Mesenchymal stem cell (in vitro differentiated cells and primary cell): ENCODE results near the gene HIVEP3.

ENCODE experiments used
- DNase-seq: peaks from one replicate; pipeline ENCODE4 v3.0.0-alpha.2; 2013
- H2AFZ ChIP-seq: one replicate; pipeline ENCODE4 v1.6.1; 2013; ENCODE audit warnings: low read depth, mild to moderate bottlenecking, control low read depth, inconsistent platforms, low read length, moderate library complexity
- H2AK5ac ChIP-seq: 2 replicates; pipeline ENCODE4 v1.6.1; 2013; ENCODE audit warnings: low read length, moderate library complexity, mild to moderate bottlenecking, inconsistent platforms; ENCODE audit not compliant: severe bottlenecking
- H2BK120ac ChIP-seq: one replicate; pipeline ENCODE4 v1.6.1; 2013; ENCODE audit warnings: low read depth, mild to moderate bottlenecking, inconsistent platforms, low read length, moderate library complexity
- H2BK12ac ChIP-seq, 2 experiments: one replicate each; pipeline ENCODE4 v1.6.1; 2013; ENCODE audit warnings: inconsistent platforms in 2 of 2, low read length in 2 of 2, mild to moderate bottlenecking in 2 of 2, moderate library complexity in 2 of 2, control low read depth in 1 of 2
- H2BK15ac ChIP-seq: one replicate; pipeline ENCODE4 v1.6.1; 2013; ENCODE audit warnings: mild to moderate bottlenecking, low read depth, inconsistent platforms; ENCODE audit not compliant: poor library complexity, severe bottlenecking
- H2BK5ac ChIP-seq: 2 replicates; pipeline ENCODE4 v1.6.1; 2013; ENCODE audit warnings: low read depth, mild to moderate bottlenecking, low read length, control low read depth, inconsistent platforms; ENCODE audit not compliant: poor library complexity, severe bottlenecking
- H3K14ac ChIP-seq, 2 experiments: one replicate each; pipeline ENCODE4 v1.6.1; 2013; ENCODE audit warnings: inconsistent platforms in 2 of 2, low read length in 2 of 2, control low read depth in 1 of 2, mild to moderate bottlenecking in 1 of 2, moderate library complexity in 1 of 2
- H3K18ac ChIP-seq, 2 experiments: one replicate each; pipeline ENCODE4 v1.6.1; 2013; ENCODE audit warnings: inconsistent platforms in 2 of 2, low read length in 2 of 2, control low read depth in 1 of 2, low read depth in 1 of 2, mild to moderate bottlenecking in 1 of 2
- H3K23ac ChIP-seq, 2 experiments: one replicate each; pipeline ENCODE4 v1.6.1; 2013; ENCODE audit warnings: inconsistent platforms in 2 of 2, low read length in 2 of 2, mild to moderate bottlenecking in 2 of 2, moderate library complexity in 2 of 2, control low read depth in 1 of 2
- H3K27ac ChIP-seq: 2 replicates; pipeline ENCODE4 v1.5.1; 2013; ENCODE audit warnings: mild to moderate bottlenecking, moderate library complexity, low read length, control low read depth, inconsistent platforms; ENCODE audit not compliant: poor library complexity, severe bottlenecking
- H3K27me3 ChIP-seq, 2 experiments: 2 replicates each; pipeline versions ENCODE4 v1.6.1 to v1.7.0; 2013; ENCODE audit warnings: low read length in 2 of 2, mild to moderate bottlenecking in 2 of 2, moderate library complexity in 2 of 2, control low read depth in 1 of 2, inconsistent platforms in 1 of 2; ENCODE audit not compliant: control insufficient read depth in 1 of 2, insufficient read depth in 1 of 2
- H3K36me3 ChIP-seq, 2 experiments: 2 replicates each; pipeline versions ENCODE4 v1.6.1 to v1.7.0; 2013; ENCODE audit warnings: low read length in 2 of 2, control low read depth in 1 of 2, inconsistent platforms in 1 of 2, low read depth in 1 of 2, mild to moderate bottlenecking in 1 of 2; ENCODE audit not compliant: insufficient read depth in 2 of 2, control insufficient read depth in 1 of 2
- H3K4ac ChIP-seq, 2 experiments: one replicate each; pipeline ENCODE4 v1.6.1; 2013; ENCODE audit warnings: inconsistent platforms in 2 of 2, low read length in 2 of 2, mild to moderate bottlenecking in 2 of 2, moderate library complexity in 2 of 2, control low read depth in 1 of 2, low read depth in 1 of 2
- H3K4me1 ChIP-seq: 2 replicates; pipeline ENCODE4 v1.6.1; 2013; ENCODE audit warnings: low read depth, low read length, control low read depth; ENCODE audit not compliant: control insufficient read depth, insufficient read depth
- H3K4me2 ChIP-seq: 2 replicates; pipeline ENCODE4 v1.6.1; 2013; ENCODE audit warnings: low read length, mild to moderate bottlenecking, inconsistent platforms; ENCODE audit not compliant: poor library complexity, severe bottlenecking
- H3K4me3 ChIP-seq, 2 experiments: 2 replicates each; pipeline versions ENCODE4 v1.5.1 to v1.7.0; 2013; ENCODE audit warnings: low read length in 2 of 2, mild to moderate bottlenecking in 2 of 2, control low read depth in 1 of 2, low read depth in 1 of 2; ENCODE audit not compliant: insufficient read depth in 1 of 2
- H3K79me1 ChIP-seq: replicated peaks from 2 replicates; pipeline ENCODE4 v1.6.1; 2013; ENCODE audit warnings: mild to moderate bottlenecking, control low read depth, low read length, inconsistent platforms; ENCODE audit not compliant: poor library complexity, severe bottlenecking
- H3K9ac ChIP-seq: 2 replicates; pipeline ENCODE4 v1.7.0; 2013; ENCODE audit warnings: mild to moderate bottlenecking, low read length, moderate library complexity
- H3K9me3 ChIP-seq: 2 replicates; pipeline ENCODE4 v1.7.0; 2013; ENCODE audit warnings: mild to moderate bottlenecking, low read length; ENCODE audit not compliant: control insufficient read depth
- H4K8ac ChIP-seq: one replicate; pipeline ENCODE4 v1.6.1; 2013; ENCODE audit warnings: inconsistent platforms, mild to moderate bottlenecking, low read length, moderate library complexity
- H4K91ac ChIP-seq: one replicate; pipeline ENCODE4 v1.6.1; 2013; ENCODE audit warnings: mild to moderate bottlenecking, low read length, inconsistent platforms
- WGBS: methylation state at CpG from one replicate; pipeline ENCODE4 v1.1.7; 2013; ENCODE audit warnings: mixed read lengths; 5-methylcytosine and 5-hydroxymethylcytosine counted together

The HIVEP3 gene

DNA sequence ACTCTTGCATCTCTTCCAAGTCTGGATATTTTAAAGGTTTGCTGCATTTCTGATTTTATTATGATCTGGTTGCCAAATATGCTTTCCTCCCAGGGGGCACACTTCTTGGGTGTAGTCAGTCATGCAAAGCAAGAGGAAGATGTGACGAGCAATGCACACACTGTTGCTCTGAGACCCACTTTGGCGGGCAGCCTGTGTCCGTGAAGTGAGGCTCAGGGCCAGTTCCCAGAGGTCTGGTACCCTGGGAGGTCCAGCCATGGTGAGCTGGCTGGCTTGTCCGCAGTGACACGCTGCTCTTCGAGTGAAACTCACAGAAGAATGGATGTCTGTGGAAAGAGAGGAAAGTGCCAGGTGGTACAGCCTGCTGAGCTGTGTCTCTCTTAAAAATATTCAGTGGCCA lies 381.5 kb downstream of the HIVEP3 start:
- peak overlapping the region; percentile 45 for H3K9ac ChIP-seq
- H3K4ac ChIP-seq: no peak overlapping the region
- H2AK5ac ChIP-seq: no peak overlapping the region
- no peak overlapping the region for H2BK5ac ChIP-seq
- H2BK120ac ChIP-seq: no peak overlapping the region
- peaks cover 25 to 27% of the 10 kb centered on the region in 2 experiments for H3K27me3 ChIP-seq
- H3K36me3 ChIP-seq: no peaks in the 10 kb centered on the region
- DNase-seq: peak; percentile 2
- peak overlapping the region in 1 of 2 experiments; percentile 0 for H3K4me3 ChIP-seq
- H3K9me3 ChIP-seq: no peaks in the 10 kb centered on the region
- H3K4me1 ChIP-seq: peaks cover 11% of the 10 kb centered on the region
- no peak overlapping the region for H3K14ac ChIP-seq
- no peak overlapping the region for H2BK12ac ChIP-seq
- no peak overlapping the region for H3K27ac ChIP-seq
- no peak overlapping the region for H4K91ac ChIP-seq
- no peak overlapping the region for H3K4me2 ChIP-seq
- no peak overlapping the region for H2BK15ac ChIP-seq
- no peak overlapping the region for H3K18ac ChIP-seq
- WGBS: 94% methylated on average over 6 of the region's 6 CpGs
- no peak overlapping the region for H4K8ac ChIP-seq
- peaks cover 2% of the 10 kb centered on the region for H3K79me1 ChIP-seq
- no peak overlapping the region for H3K23ac ChIP-seq
- H2AFZ ChIP-seq: no peak overlapping the region

DNA sequence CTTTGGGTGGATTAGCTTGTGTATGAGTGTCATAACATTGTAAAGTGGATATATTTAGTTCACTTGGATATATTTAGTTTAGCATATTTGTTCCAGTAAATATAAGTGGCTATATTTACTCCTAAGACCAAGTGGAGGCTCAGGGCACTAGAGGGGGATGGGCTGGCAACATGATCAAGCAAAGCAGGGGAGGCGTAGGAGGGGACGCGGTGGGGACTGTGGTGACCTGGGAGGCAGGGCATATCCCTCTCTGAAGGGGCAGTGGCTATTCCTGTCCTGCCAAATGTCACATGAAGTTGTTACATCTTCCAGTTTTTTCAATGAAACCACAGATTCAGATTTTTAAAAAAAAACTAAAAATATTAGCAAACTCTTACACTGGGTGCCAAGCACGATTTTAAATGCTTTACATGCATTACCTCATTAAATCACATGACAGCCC lies 382.3 kb downstream of the HIVEP3 start:
- no peaks in the 10 kb centered on the region for H3K9me3 ChIP-seq
- H3K23ac ChIP-seq: no peak overlapping the region
- no peak overlapping the region for H2AFZ ChIP-seq
- no peak overlapping the region for H2AK5ac ChIP-seq
- no peak overlapping the region for H3K4me2 ChIP-seq
- peaks cover 11% of the 10 kb centered on the region for H3K4me1 ChIP-seq
- no peaks in the 10 kb centered on the region for H3K36me3 ChIP-seq
- no peak for DNase-seq
- H3K9ac ChIP-seq: no peak overlapping the region
- no peak overlapping the region for H3K18ac ChIP-seq
- no peak overlapping the region for H2BK12ac ChIP-seq
- no peak overlapping the region for H3K27ac ChIP-seq
- H3K27me3 ChIP-seq: peaks cover 25 to 31% of the 10 kb centered on the region in 2 experiments
- WGBS: 82% methylated on average over 4 of the region's 4 CpGs
- no peak overlapping the region for H4K8ac ChIP-seq
- H3K4ac ChIP-seq: no peak overlapping the region
- H3K4me3 ChIP-seq: no peak overlapping the region
- no peak overlapping the region for H2BK120ac ChIP-seq
- peaks cover 2% of the 10 kb centered on the region for H3K79me1 ChIP-seq
- H4K91ac ChIP-seq: no peak overlapping the region
- H3K14ac ChIP-seq: no peak overlapping the region
- no peak overlapping the region for H2BK5ac ChIP-seq
- H2BK15ac ChIP-seq: no peak overlapping the region

DNA sequence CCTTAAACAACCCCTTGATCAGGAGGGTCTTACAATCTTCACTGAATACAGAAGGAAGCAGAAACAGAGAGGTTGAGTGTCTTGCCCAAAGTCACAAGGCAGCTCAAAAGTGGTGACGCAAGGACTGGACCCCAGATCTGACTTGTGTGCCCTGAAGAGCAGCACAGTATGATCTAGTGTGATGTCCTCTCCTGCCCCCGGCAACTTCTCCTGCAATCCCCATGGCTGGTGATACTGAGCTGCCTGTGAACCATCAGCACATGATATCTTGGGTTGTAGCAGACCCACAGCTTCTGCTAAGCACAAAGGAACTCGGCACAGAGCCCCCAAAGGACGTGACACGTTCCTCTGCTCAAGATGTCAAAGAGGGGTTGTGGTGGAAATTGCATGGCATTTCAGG lies 383.0 kb downstream of the HIVEP3 start:
- H3K14ac ChIP-seq: no peak overlapping the region
- no peaks in the 10 kb centered on the region for H3K9me3 ChIP-seq
- no peak overlapping the region for H2BK15ac ChIP-seq
- H3K27ac ChIP-seq: no peak overlapping the region
- no peak for DNase-seq
- no peak overlapping the region for H3K9ac ChIP-seq
- no peaks in the 10 kb centered on the region for H3K36me3 ChIP-seq
- 79% methylated on average over 5 of the region's 5 CpGs for WGBS
- H2BK12ac ChIP-seq: no peak overlapping the region
- no peak overlapping the region for H4K91ac ChIP-seq
- H2BK5ac ChIP-seq: no peak overlapping the region
- H3K23ac ChIP-seq: no peak overlapping the region
- H3K79me1 ChIP-seq: peaks cover 2% of the 10 kb centered on the region
- peaks cover 10% of the 10 kb centered on the region for H3K4me1 ChIP-seq
- no peak overlapping the region for H3K4me2 ChIP-seq
- H3K4ac ChIP-seq: no peak overlapping the region
- H3K18ac ChIP-seq: no peak overlapping the region
- H4K8ac ChIP-seq: no peak overlapping the region
- peaks cover 31% of the 10 kb centered on the region in 2 experiments for H3K27me3 ChIP-seq
- H2BK120ac ChIP-seq: no peak overlapping the region
- H2AFZ ChIP-seq: no peak overlapping the region
- no peak overlapping the region for H2AK5ac ChIP-seq
- no peak overlapping the region for H3K4me3 ChIP-seq

DNA sequence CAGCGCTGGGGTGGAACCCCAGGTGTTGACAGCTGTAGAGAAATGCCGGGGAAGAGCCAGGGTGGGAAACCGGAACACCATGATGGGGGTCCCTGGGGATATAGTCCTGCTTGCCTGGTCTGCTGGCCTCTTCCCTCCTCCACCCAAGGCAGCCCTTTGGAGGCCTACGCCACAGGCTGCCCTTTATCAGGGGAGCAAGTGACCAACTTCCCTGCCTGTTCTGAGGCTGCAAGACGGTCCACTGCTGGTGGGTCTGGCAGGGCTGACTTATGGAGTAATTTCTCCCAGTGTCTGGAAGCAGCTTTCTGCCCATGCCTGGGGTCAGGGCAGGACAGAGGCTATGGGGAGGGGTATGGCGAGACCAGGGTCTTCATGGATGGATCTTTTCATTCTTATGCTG lies 383.4 kb downstream of the HIVEP3 start:
- no peaks in the 10 kb centered on the region for H3K36me3 ChIP-seq
- peaks cover 2% of the 10 kb centered on the region for H3K79me1 ChIP-seq
- 92% methylated on average over 6 of the region's 6 CpGs for WGBS

More for the DNA sequence above, 383.4 kb downstream of the HIVEP3 start:
- Histone ChIP-seq H3K4me3 (no peak overlapping the region), H3K4me1 (peaks cover 10% of the 10 kb centered on the region), H2BK120ac (no peak overlapping the region), H4K91ac (no peak overlapping the region), H2BK15ac (no peak overlapping the region), H3K27me3 (peaks cover 31% of the 10 kb centered on the region in 2 experiments), H3K14ac (no peak overlapping the region), H3K9ac (no peak overlapping the region), H3K27ac (no peak overlapping the region), H2AK5ac (no peak overlapping the region), H2BK12ac (no peak overlapping the region), H3K9me3 (no peaks in the 10 kb centered on the region), H3K18ac (no peak overlapping the region), H3K4me2 (no peak overlapping the region), H4K8ac (no peak overlapping the region), H3K23ac (no peak overlapping the region), H2AFZ (no peak overlapping the region), H3K4ac (no peak overlapping the region), H2BK5ac (no peak overlapping the region)
- no peak for DNase-seq
